Left renal pelvis (tissue), 4 donors: ENCODE data around the gene SLC15A3. TPM values are rescaled to one million over a fixed set of nuclear protein-coding genes. Genes with fewer than 3 reads are reported as not detected.

ENCODE experiments used
- DNase-seq, 4 donors: peaks; one replicate each; pipeline ENCODE4 v3.0.0-alpha.2; 2013; ENCODE audit warnings: low read depth in 4 of 4, low spot score in 3 of 4
- polyA plus RNA-seq, 4 donors: library from polyadenylated mRNA; unstranded; fragments of 120-200 nt; gene quantifications; one replicate each; pipeline ENCODE4 v1.2.1, GENCODE V29; 2013; ENCODE audit not compliant: insufficient read length in 4 of 4

Gene SLC15A3
- polyA plus RNA-seq, 4 donors = 18.9 to 30.1 (median 23.8) TPM

- no peak for DNase-seq
Observed at GRCh38 chr11:60948250-60948649, 3.7 kb downstream of the SLC15A3 start.

GRCh38 chr11:60947700-60948099, 4.3 kb downstream of the SLC15A3 start:
- no peak for DNase-seq

- DNase-seq = no peak
Observed at GRCh38 chr11:60946601-60947264, 5.2 kb downstream of the SLC15A3 start.

- DNase-seq = no peak
Observed at GRCh38 chr11:60945295-60945667, 6.7 kb downstream of the SLC15A3 start.

GRCh38 chr11:60944490-60945294, 7.3 kb downstream of the SLC15A3 start:
- DNase-seq = no peak

GRCh38 chr11:60942970-60943565, 8.9 kb downstream of the SLC15A3 start:
- no peak for DNase-seq

GRCh38 chr11:60942219-60942618, 9.8 kb downstream of the SLC15A3 start:
- DNase-seq = no peak

GRCh38 chr11:60941371-60942119, 10.4 kb downstream of the SLC15A3 start:
- DNase-seq = no peak

GRCh38 chr11:60939855-60940254, 12.1 kb downstream of the SLC15A3 start:
- no peak for DNase-seq

- DNase-seq = no peak
Observed at GRCh38 chr11:60939301-60939700, 12.7 kb downstream of the SLC15A3 start.

- no peak for DNase-seq
Observed at GRCh38 chr11:60938500-60938899, 13.5 kb downstream of the SLC15A3 start.

- DNase-seq = no peak
Observed at GRCh38 chr11:60937811-60938210, 14.2 kb downstream of the SLC15A3 start.

- DNase-seq = no peak
Observed at GRCh38 chr11:60937144-60937527, 14.8 kb downstream of the SLC15A3 start.

GRCh38 chr11:60936467-60937143, 15.4 kb downstream of the SLC15A3 start:
- no peak for DNase-seq

GRCh38 chr11:60935676-60936442, 16.1 kb downstream of the SLC15A3 start:
- DNase-seq = no peak

GRCh38 chr11:60934790-60935605, 17.0 kb downstream of the SLC15A3 start:
- no peak for DNase-seq

- DNase-seq = no peak
Observed at GRCh38 chr11:60934124-60934789, 17.7 kb downstream of the SLC15A3 start.

- no peak for DNase-seq
Observed at GRCh38 chr11:60933416-60934123, 18.4 kb downstream of the SLC15A3 start.
